Measurements from ENCODE around the gene GRB10.
"Not testable (repeated sequence)": the region's sequence is repeated elsewhere in the genome, so short reads cannot be mapped to it uniquely, and the experiment has no call there.

Gene GRB10

DNA sequence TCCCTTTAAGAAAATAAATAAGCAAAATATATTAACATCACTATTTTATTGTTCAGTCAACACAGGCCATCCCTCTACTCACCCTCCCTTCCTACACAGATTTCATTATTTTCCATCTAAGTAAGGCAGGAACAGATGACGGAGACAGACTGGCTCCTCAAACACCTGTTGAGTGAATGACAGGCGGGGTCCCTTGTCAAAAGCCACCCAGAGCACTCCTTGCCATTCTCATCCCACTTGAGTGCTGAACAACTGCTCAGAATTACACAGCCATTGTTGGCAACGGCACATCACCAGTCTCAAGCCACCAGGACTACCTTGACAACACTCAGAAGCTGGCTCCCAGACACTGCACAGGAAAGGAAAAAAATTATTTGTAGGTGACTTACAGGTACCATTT is 3.3 kb downstream of the GRB10 start:
- no peak overlapping the region for H3K27ac ChIP-seq (ENCODE audit: insufficient read depth, low read length, poor library complexity, severe bottlenecking)
- H3K36me3 ChIP-seq (ENCODE audit: control insufficient read depth, insufficient read depth, low read length): no peaks in the 10 kb centered on the region
- H3K27me3 ChIP-seq (replicated peaks; ENCODE audit: control insufficient read depth, insufficient read depth, low read length, poor library complexity, severe bottlenecking): no peaks in the 10 kb centered on the region
- no peak for DNase-seq
- peaks cover 3% of the 10 kb centered on the region for H3K4me1 ChIP-seq (ENCODE audit: control insufficient read depth, insufficient read depth, low read length, poor library complexity, severe bottlenecking)
- H3K9me3 ChIP-seq (ENCODE audit: control insufficient read depth, low read length): no peaks in the 10 kb centered on the region
- no peak overlapping the region for H3K4me3 ChIP-seq (ENCODE audit: insufficient read depth, low read depth, low read length, poor library complexity, severe bottlenecking)

DNA sequence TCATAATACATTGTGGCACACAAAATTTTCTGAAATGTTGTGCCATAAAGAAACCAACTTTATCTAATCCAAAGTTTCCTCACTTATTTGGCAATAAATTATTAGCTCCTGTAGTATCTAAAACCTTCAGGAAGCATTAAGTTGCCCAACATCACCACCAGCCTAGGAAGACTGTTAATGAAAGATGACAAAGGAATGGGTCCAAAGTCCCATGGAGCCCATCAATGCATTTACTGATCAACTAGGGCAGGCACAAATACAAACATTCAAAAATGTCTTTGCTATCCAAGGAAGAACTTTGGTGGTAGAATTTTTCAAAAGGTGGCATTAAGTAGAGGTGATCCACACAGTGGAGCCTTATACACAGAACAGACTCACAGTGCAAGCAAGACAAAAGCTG is 4.5 kb downstream of the GRB10 start:
- DNase-seq: no peak
- H3K4me1 ChIP-seq (ENCODE audit: control insufficient read depth, insufficient read depth, low read length, poor library complexity, severe bottlenecking): peaks cover 3% of the 10 kb centered on the region
- H3K36me3 ChIP-seq (ENCODE audit: control insufficient read depth, insufficient read depth, low read length): no peaks in the 10 kb centered on the region
- H3K4me3 ChIP-seq (ENCODE audit: insufficient read depth, low read depth, low read length, poor library complexity, severe bottlenecking): no peak overlapping the region
- H3K27ac ChIP-seq (ENCODE audit: insufficient read depth, low read length, poor library complexity, severe bottlenecking): no peak overlapping the region
- H3K9me3 ChIP-seq (ENCODE audit: control insufficient read depth, low read length): no peaks in the 10 kb centered on the region
- H3K27me3 ChIP-seq (replicated peaks; ENCODE audit: control insufficient read depth, insufficient read depth, low read length, poor library complexity, severe bottlenecking): no peaks in the 10 kb centered on the region

DNA sequence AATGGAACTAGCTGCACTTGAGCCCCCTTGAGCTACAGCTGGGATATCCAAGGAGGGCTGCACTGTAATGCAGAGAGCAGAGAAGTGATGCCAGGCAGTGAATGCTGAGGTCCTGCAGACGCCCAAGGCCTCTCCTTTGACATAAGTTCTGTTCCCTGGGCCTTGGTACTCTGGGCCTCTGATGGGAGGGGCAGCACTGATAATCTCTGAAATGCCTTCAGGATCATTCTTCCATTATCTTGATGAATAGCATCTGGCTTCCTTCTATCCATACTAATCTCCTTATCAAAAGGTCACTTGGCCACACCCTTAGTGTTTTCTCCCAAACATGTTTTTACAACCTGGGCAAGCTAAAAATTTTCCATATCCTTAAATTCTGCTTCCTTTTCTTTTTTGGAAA is 6.9 kb downstream of the GRB10 start:
- H3K9me3 ChIP-seq (ENCODE audit: control insufficient read depth, low read length): no peaks in the 10 kb centered on the region
- H3K4me3 ChIP-seq (ENCODE audit: insufficient read depth, low read depth, low read length, poor library complexity, severe bottlenecking): no peak overlapping the region
- H3K4me1 ChIP-seq (ENCODE audit: control insufficient read depth, insufficient read depth, low read length, poor library complexity, severe bottlenecking): no peaks in the 10 kb centered on the region
- no peaks in the 10 kb centered on the region for H3K27me3 ChIP-seq (replicated peaks; ENCODE audit: control insufficient read depth, insufficient read depth, low read length, poor library complexity, severe bottlenecking)
- DNase-seq: no peak
- no peaks in the 10 kb centered on the region for H3K36me3 ChIP-seq (ENCODE audit: control insufficient read depth, insufficient read depth, low read length)
- no peak overlapping the region for H3K27ac ChIP-seq (ENCODE audit: insufficient read depth, low read length, poor library complexity, severe bottlenecking)

DNA sequence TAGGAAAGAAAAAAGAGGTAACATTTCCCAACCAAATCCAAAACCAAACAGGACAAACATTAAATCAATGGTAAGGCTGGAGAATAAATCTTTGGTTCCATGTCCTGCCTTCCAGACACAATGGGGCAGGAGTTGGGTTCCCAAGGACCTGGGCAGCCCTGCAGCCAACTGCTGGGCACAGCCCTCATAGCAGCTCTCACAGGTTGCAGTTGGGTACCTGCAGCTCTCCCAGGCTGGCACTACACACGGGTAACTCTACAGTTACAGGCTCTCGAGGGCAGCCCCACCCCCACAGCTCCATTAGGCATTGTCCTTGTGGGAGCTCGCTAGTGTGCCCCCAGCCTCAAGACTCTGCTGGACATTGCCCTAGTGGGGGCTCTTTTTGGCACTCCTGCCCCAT is 7.5 kb downstream of the GRB10 start:
- H3K9me3 ChIP-seq (ENCODE audit: control insufficient read depth, low read length): no peaks in the 10 kb centered on the region
- H3K27ac ChIP-seq (ENCODE audit: insufficient read depth, low read length, poor library complexity, severe bottlenecking): no peak overlapping the region
- no peaks in the 10 kb centered on the region for H3K4me1 ChIP-seq (ENCODE audit: control insufficient read depth, insufficient read depth, low read length, poor library complexity, severe bottlenecking)
- H3K27me3 ChIP-seq (replicated peaks; ENCODE audit: control insufficient read depth, insufficient read depth, low read length, poor library complexity, severe bottlenecking): no peaks in the 10 kb centered on the region
- H3K4me3 ChIP-seq (ENCODE audit: insufficient read depth, low read depth, low read length, poor library complexity, severe bottlenecking): no peak overlapping the region
- DNase-seq: no peak
- no peaks in the 10 kb centered on the region for H3K36me3 ChIP-seq (ENCODE audit: control insufficient read depth, insufficient read depth, low read length)

DNA sequence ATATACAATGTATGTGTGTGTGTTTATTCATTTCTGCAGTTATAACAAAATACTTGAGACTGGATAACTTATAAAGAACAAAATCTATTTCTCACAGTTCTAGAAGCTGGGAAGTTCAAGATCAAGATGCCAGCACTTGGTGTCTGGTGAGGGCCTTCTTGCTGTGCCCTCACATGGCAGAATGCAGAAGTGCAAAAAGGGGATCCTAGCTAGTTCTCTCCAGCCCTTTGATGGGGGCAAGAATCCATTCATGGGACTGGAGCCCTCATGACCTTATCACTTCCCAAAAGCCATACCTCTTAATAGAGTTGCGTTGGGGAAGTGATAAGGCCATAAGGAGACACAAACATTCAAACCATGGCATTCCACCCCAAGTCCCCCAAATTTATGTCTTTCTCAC is 8.4 kb downstream of the GRB10 start:
- H3K36me3 ChIP-seq (ENCODE audit: control insufficient read depth, insufficient read depth, low read length): no peaks in the 10 kb centered on the region
- no peak overlapping the region for H3K4me3 ChIP-seq (ENCODE audit: insufficient read depth, low read depth, low read length, poor library complexity, severe bottlenecking)
- H3K4me1 ChIP-seq (ENCODE audit: control insufficient read depth, insufficient read depth, low read length, poor library complexity, severe bottlenecking): no peaks in the 10 kb centered on the region
- H3K9me3 ChIP-seq (ENCODE audit: control insufficient read depth, low read length): no peaks in the 10 kb centered on the region
- H3K27me3 ChIP-seq (replicated peaks; ENCODE audit: control insufficient read depth, insufficient read depth, low read length, poor library complexity, severe bottlenecking): no peaks in the 10 kb centered on the region
- no peak for DNase-seq
- no peak overlapping the region for H3K27ac ChIP-seq (ENCODE audit: insufficient read depth, low read length, poor library complexity, severe bottlenecking)

DNA sequence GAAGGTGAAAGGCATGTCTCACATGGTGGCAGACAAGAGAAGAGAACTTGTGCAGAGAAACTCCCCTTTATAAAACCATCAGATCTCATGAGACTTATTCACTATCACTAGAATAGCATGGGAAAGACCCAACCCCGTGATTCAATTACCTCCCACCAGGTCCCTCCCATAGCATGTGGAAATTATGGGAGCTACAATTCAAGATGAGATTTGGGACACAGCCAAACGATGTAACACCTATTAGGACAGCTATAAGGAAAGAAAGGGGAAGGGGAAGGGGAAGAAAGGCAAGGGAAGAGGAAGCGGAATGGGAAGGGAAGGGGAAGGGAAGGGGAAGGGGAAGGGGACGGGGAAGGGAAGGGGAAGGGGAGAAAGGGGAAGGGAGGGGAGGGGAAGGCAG is 9.6 kb downstream of the GRB10 start:
- H3K4me3 ChIP-seq (ENCODE audit: insufficient read depth, low read depth, low read length, poor library complexity, severe bottlenecking); DNase-seq; H3K9me3 ChIP-seq (ENCODE audit: control insufficient read depth, low read length); H3K36me3 ChIP-seq (ENCODE audit: control insufficient read depth, insufficient read depth, low read length); H3K27me3 ChIP-seq (replicated peaks; ENCODE audit: control insufficient read depth, insufficient read depth, low read length, poor library complexity, severe bottlenecking); H3K27ac ChIP-seq (ENCODE audit: insufficient read depth, low read length, poor library complexity, severe bottlenecking); H3K4me1 ChIP-seq (ENCODE audit: control insufficient read depth, insufficient read depth, low read length, poor library complexity, severe bottlenecking): not testable (repeated sequence)

DNA sequence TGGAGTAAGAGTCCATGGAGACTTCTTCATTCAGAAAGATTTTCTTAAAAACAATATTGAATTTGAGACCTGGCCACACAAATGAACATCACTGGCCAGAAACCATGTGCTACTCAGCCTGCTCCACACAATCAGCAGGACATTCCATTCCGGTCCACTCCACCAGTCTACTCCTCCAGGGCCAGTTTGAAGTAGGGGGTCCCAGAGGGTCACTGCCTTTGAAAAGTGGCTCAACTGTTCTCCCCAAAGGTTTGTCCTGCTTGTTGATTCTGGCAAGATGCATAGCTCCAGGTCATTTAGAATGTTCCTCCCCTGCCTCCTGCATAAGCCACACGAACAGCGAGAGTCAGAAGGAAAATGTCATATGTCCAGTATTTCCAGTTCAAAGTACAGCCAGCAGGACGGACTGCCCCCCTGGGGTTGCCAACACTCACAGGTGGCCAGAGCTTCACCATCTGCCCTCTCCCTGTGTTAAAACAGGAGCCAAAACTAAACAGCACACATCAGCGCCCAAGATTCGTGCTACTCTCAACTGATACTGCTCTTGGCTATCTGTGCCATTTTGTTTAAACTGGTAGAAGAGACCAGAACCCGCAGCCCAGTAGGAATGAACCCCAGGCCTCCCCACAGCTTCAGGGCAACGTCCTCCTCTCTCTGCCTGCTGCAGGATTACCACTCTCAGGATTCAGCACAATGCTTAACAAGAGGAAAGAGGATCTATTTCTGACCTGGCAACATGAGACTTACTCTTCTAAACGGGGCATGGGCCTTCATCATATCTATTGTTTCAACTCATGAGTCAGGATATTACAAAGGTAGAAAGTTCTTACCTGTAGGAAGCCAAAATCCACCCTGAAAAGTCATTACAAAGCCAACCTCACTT is 11.3 kb downstream of the GRB10 start:
- Histone ChIP-seq H3K27me3 (replicated peaks; ENCODE audit: control insufficient read depth, insufficient read depth, low read length, poor library complexity, severe bottlenecking) (no peaks in the 10 kb centered on the region), H3K27ac (ENCODE audit: insufficient read depth, low read length, poor library complexity, severe bottlenecking) (no peak overlapping the region), H3K9me3 (ENCODE audit: control insufficient read depth, low read length) (no peaks in the 10 kb centered on the region), H3K4me3 (ENCODE audit: insufficient read depth, low read depth, low read length, poor library complexity, severe bottlenecking) (no peak overlapping the region), H3K4me1 (ENCODE audit: control insufficient read depth, insufficient read depth, low read length, poor library complexity, severe bottlenecking) (no peaks in the 10 kb centered on the region), H3K36me3 (ENCODE audit: control insufficient read depth, insufficient read depth, low read length) (no peaks in the 10 kb centered on the region)
- DNase-seq: no peak

DNA sequence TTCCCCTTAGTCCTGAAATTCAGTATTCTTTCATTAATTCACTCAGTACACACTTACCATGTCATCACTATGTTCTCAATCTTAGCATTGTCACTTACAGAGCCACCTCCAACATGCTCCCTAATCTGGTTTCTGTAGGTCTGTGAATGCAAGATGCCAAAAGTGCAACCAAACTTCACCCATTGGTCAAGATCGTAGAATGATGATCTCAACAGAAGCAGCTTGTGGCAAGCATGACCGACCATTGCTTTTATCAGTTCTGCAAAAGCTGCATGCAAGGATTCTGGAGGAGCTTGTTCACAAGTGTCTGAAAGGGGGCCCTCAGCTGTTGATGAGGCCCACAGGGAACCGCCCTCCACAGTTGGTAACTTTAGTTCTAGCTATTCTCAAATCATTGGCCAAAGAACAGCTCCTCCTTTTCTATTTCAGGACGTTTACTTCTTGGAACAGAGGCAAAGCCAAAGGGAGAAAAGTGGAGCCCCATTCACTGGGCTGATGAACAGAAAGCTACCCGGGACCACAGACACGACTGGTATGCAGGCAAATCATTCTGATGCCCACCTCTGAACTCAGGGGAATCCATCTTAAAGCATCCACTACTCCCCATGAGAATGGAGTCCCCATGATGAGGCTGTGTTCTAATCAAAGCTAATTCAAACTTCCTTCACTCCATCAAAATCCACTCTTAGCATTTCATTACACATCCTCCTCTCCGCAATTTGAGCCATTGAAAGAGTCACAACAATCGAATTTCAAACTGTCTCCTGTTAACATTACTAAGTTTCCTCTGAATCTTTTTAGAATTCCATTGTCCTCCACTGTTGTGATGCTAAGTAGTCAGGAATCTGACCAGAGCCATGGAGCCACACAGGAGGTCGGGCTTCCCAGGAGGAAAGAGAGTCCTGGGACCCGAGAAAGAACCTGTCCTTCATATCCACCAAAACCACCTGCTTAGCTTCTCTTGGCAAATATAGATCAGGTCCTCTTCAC is 13.9 kb downstream of the GRB10 start:
- H3K4me3 ChIP-seq (ENCODE audit: insufficient read depth, low read depth, low read length, poor library complexity, severe bottlenecking): no peak overlapping the region
- no peak for DNase-seq
- no peaks in the 10 kb centered on the region for H3K36me3 ChIP-seq (ENCODE audit: control insufficient read depth, insufficient read depth, low read length)
- H3K9me3 ChIP-seq (ENCODE audit: control insufficient read depth, low read length): peaks cover 4% of the 10 kb centered on the region
- H3K27me3 ChIP-seq (replicated peaks; ENCODE audit: control insufficient read depth, insufficient read depth, low read length, poor library complexity, severe bottlenecking): no peaks in the 10 kb centered on the region
- no peaks in the 10 kb centered on the region for H3K4me1 ChIP-seq (ENCODE audit: control insufficient read depth, insufficient read depth, low read length, poor library complexity, severe bottlenecking)
- no peak overlapping the region for H3K27ac ChIP-seq (ENCODE audit: insufficient read depth, low read length, poor library complexity, severe bottlenecking)

DNA sequence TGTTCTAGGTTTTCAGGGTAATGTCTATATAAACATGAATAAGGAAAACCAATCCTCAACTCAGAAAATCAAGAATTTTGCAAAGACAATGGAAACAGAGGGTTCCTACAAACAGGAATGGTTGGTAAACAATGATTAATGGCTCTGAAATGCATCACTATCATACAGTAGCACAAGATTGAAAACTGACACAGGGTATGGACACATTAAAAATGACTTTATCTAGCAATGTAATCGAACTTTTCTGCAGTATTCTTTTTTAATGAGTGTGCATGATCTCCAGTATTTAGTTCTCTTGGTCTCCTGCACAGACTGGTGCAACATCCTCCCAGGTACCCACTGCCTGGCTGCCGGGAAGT is 15.9 kb downstream of the GRB10 start:
- no peak overlapping the region for H3K4me3 ChIP-seq (ENCODE audit: insufficient read depth, low read depth, low read length, poor library complexity, severe bottlenecking)
- H3K27me3 ChIP-seq (replicated peaks; ENCODE audit: control insufficient read depth, insufficient read depth, low read length, poor library complexity, severe bottlenecking): no peaks in the 10 kb centered on the region
- no peaks in the 10 kb centered on the region for H3K36me3 ChIP-seq (ENCODE audit: control insufficient read depth, insufficient read depth, low read length)
- no peak overlapping the region for H3K27ac ChIP-seq (ENCODE audit: insufficient read depth, low read length, poor library complexity, severe bottlenecking)
- no peaks in the 10 kb centered on the region for H3K4me1 ChIP-seq (ENCODE audit: control insufficient read depth, insufficient read depth, low read length, poor library complexity, severe bottlenecking)
- H3K9me3 ChIP-seq (ENCODE audit: control insufficient read depth, low read length): peaks cover 4% of the 10 kb centered on the region
- no peak for DNase-seq
